Panc1 (cell line): ENCODE measurements around the gene SYT1. TPM values are rescaled to one million over a fixed set of nuclear protein-coding genes. Genes with fewer than 3 reads are reported as not detected.

Experiments used
- ATAC-seq: fragments of 200-7000 bp; cut with Tn5 transposase; 2 replicates; pipeline ENCODE4 v1.9.1; 2020; ENCODE audit warnings: mild to moderate bottlenecking, moderate library complexity
- BruUV-seq: library from RNA; stranded (reverse); fragments of 400-500 nt; replicated peaks from 2 replicates; lab custom pipeline; 2021; lab: Mats Ljungman, UMichigan
- CTCF ChIA-PET: fragments of 300-600 bp; sonication (Branson Sonifier 250); formaldehyde crosslinking; loops from one replicate; lab custom pipeline; 2022; ENCODE audit warnings: antibody characterized with exemption; lab: Charles Lee
- POLR2A ChIA-PET: fragments of 300-600 bp; sonication (Branson Sonifier 250); formaldehyde crosslinking; loops from one replicate; lab custom pipeline; 2022; ENCODE audit warnings: antibody characterized with exemption; lab: Charles Lee
- DNase-seq: peaks from one replicate; pipeline ENCODE4 v3.0.0-alpha.2; 2010; ENCODE audit warnings: low read depth, low spot score
- H3K27ac ChIP-seq: 2 replicates; pipeline ENCODE4 v1.5.1; 2011; ENCODE audit warnings: mild to moderate bottlenecking, low read length, inconsistent platforms
- H3K27me3 ChIP-seq: fragments of 200-500 bp; sonication (Bioruptor generic); 2 replicates; pipeline ENCODE4 v1.6.0; 2014; ENCODE audit warnings: low read length, inconsistent platforms; ENCODE audit not compliant: control insufficient read depth, insufficient read depth
- H3K36me3 ChIP-seq: fragments of 200-500 bp; sonication (Bioruptor generic); 2 replicates; pipeline ENCODE4 v1.5.1; 2014; ENCODE audit warnings: inconsistent platforms, mild to moderate bottlenecking, low read length, moderate library complexity; ENCODE audit not compliant: control insufficient read depth, insufficient read depth
- H3K4me1 ChIP-seq: 2 replicates; pipeline ENCODE4 v1.5.1; 2011; ENCODE audit warnings: inconsistent platforms, mild to moderate bottlenecking, low read length, moderate library complexity; ENCODE audit not compliant: control insufficient read depth, insufficient read depth
- H3K4me3 ChIP-seq, 2 experiments: 2 replicates each; pipeline ENCODE4 v1.5.1; 2011 to 2012; ENCODE audit warnings: low read depth in 2 of 2, low read length in 2 of 2, mild to moderate bottlenecking in 2 of 2, inconsistent platforms in 1 of 2, moderate library complexity in 1 of 2
- H3K9me3 ChIP-seq: fragments of 200-500 bp; sonication (Bioruptor generic); 2 replicates; pipeline ENCODE4 v1.5.1; 2014; ENCODE audit warnings: low read depth, mild to moderate bottlenecking, inconsistent platforms, low read length, moderate library complexity; ENCODE audit not compliant: control insufficient read depth, insufficient read depth
- CTCF ChIP-seq: fragments of 450-650 bp; IDR thresholded peaks from 2 replicates; pipeline ENCODE4 v1.5.1; 2017; ENCODE audit warnings: mild to moderate bottlenecking
- POLR2AphosphoS5 ChIP-seq: IDR thresholded peaks from 2 replicates; pipeline ENCODE4 v1.6.1; 2012; ENCODE audit warnings: mild to moderate bottlenecking, low read depth, low read length, moderate library complexity
- REST ChIP-seq, 2 experiments: IDR thresholded peaks; 2 replicates each; pipeline ENCODE4 v1.6.1; 2011 to 2012; ENCODE audit warnings: low read depth in 2 of 2, control low read depth in 1 of 2, low read length in 1 of 2, mild to moderate bottlenecking in 1 of 2, moderate library complexity in 1 of 2; ENCODE audit not compliant: insufficient read depth in 1 of 2
- SIN3A ChIP-seq: IDR thresholded peaks from 2 replicates; pipeline ENCODE4 v1.6.1; 2012; ENCODE audit warnings: low read depth, mild to moderate bottlenecking, low read length, moderate library complexity, borderline replicate concordance; ENCODE audit not compliant: insufficient read depth
- TCF7L2 ChIP-seq: IDR thresholded peaks from 2 replicates; pipeline ENCODE4 v1.6.1; 2011; ENCODE audit warnings: mild to moderate bottlenecking, low read depth, low read length, inconsistent platforms
- in situ Hi-C: cut with HindIII; loops from 2 replicates; pipeline ENCODE4 v1.10.0; 2016; ENCODE audit warnings: low sequenced_read_pairs, low pct_unique_long_range_greater_than_20kb
- intact Hi-C: fragments of 100-400 bp; cut with micrococcal nuclease; formaldehyde crosslinking; loops from one replicate; pipeline ENCODE4 v1.10.0; 2022; ENCODE audit not compliant: unreplicated experiment
- total RNA-seq: library from RNA; stranded (reverse); gene quantifications from one replicate; pipeline ENCODE4 v1.2.1, GENCODE V29; 2021; ENCODE audit not compliant: unreplicated experiment

SYT1 gene
- total RNA-seq, 1 experiment from 2014 or later: 3.0 TPM

- CTCF ChIA-PET: no interaction called here
- H3K27ac ChIP-seq: no peak overlapping the region
- intact Hi-C loops: no loop called here
These were observed 198.7 kb downstream of the SYT1 start for GRCh38 chr12:79063258-79063657.

GRCh38 chr12:79067977-79068376, 203.4 kb downstream of the SYT1 start:
- no TSS peak for BruUV-seq
- POLR2A ChIA-PET: no interaction called here
- DNase-seq (no peak), ATAC-seq (no peak)
- intact Hi-C loops: no loop called here
- TF ChIP-seq CTCF: no peak
- TF ChIP-seq SIN3A: no peak
- TF ChIP-seq TCF7L2: no peak
- TF ChIP-seq POLR2AphosphoS5: no peak
- TF ChIP-seq REST (IDR thresholded peaks at IDR 0.05; ENCODE audit: insufficient read depth in 1 of 2, low read depth in 2 of 2, low read length in 1 of 2): no peak
- no peaks in the 10 kb centered on the region for H3K36me3 ChIP-seq
- no peak overlapping the region for H3K27ac ChIP-seq
- no peaks in the 10 kb centered on the region for H3K9me3 ChIP-seq
- no peaks in the 10 kb centered on the region for H3K27me3 ChIP-seq
- CTCF ChIA-PET: no interaction called here
- H3K4me1 ChIP-seq: no peaks in the 10 kb centered on the region
- no peak overlapping the region for H3K4me3 ChIP-seq
- in situ Hi-C loops: no loop called here

More at GRCh38 chr12:79063258-79063657, 198.7 kb downstream of the SYT1 start:
- DNase-seq (no peak), ATAC-seq (no peak)
- BruUV-seq: no TSS peak
- no peak for TF ChIP-seq SIN3A
- no peak for TF ChIP-seq CTCF
- no peak for TF ChIP-seq TCF7L2
- no peak for TF ChIP-seq REST (IDR thresholded peaks at IDR 0.05; ENCODE audit: insufficient read depth in 1 of 2, low read depth in 2 of 2, low read length in 1 of 2)
- no peak for TF ChIP-seq POLR2AphosphoS5
- H3K4me3 ChIP-seq: no peak overlapping the region
- no peaks in the 10 kb centered on the region for H3K9me3 ChIP-seq
- no peaks in the 10 kb centered on the region for H3K36me3 ChIP-seq
- no peaks in the 10 kb centered on the region for H3K27me3 ChIP-seq
- POLR2A ChIA-PET: no interaction called here
- no peaks in the 10 kb centered on the region for H3K4me1 ChIP-seq
- in situ Hi-C loops: no loop called here
